ENCODE results near the gene LRRC2. TPM values are rescaled to one million over a fixed set of nuclear protein-coding genes. Genes with fewer than 3 reads are reported as not detected.

LRRC2 gene
- total and polyA plus RNA-seq, 9 of the 15 experiments (the other 6 are each of a cell fraction or from before 2014, with no cell fraction given): 0.01 to 0.04 (median 0.03) TPM; not detected in 5

- H4K20me1 ChIP-seq (replicated peaks; ENCODE audit: control insufficient read depth, insufficient read depth, low read length): no peaks in the 10 kb centered on the region
- no peaks in the 10 kb centered on the region for H3K9me1 ChIP-seq (ENCODE audit: control insufficient read depth, insufficient read depth, low read length)
- H3K36me3 ChIP-seq (ENCODE audit: control insufficient read depth, insufficient read depth, low read length): no peaks in the 10 kb centered on the region
- BruUV-seq (replicated peaks): no TSS peak
- no peak for ATAC-seq
- H3K9me3 ChIP-seq (replicated peaks; ENCODE audit: control insufficient read depth, insufficient read depth, low read depth, low read length): no peaks in the 10 kb centered on the region; the same call in 1 of the 2 replicates
- H3K27ac ChIP-seq (ENCODE audit: extremely low read depth, low read depth, low read length): no peak overlapping the region
- FAIRE-seq: no peak
- intact Hi-C loops (cut with micrococcal nuclease) (no loop called here), in situ Hi-C loops (cut with MboI) (no loop called here)
- peaks cover 26 to 32% of the 10 kb centered on the region in 2 experiments for H3K27me3 ChIP-seq (ENCODE audit: control insufficient read depth in 2 of 2, insufficient read depth in 2 of 2, low read length in 2 of 2)
- CTCF ChIA-PET (ENCODE audit: low intra/inter-chr PET ratio): no interaction called here
- no peaks in the 10 kb centered on the region for H3K79me2 ChIP-seq (ENCODE audit: control insufficient read depth, insufficient read depth, low read length)
- 0% methylated on average over 1 of the region's 1 CpG for WGBS (ENCODE audit: insufficient coverage, low coverage, missing lambda C conversion rate)
- POLR2A ChIA-PET: no interaction called here
- no peak overlapping the region for H2AFZ ChIP-seq (ENCODE audit: low read depth, low read length)
- H3K9ac ChIP-seq (ENCODE audit: insufficient read depth in 1 of 2, low read depth in 2 of 2, low read length in 2 of 2): no peak overlapping the region
- no peak overlapping the region for H3K4me2 ChIP-seq (ENCODE audit: insufficient read depth, low read length)
- H3K4me3 ChIP-seq: no peak overlapping the region
- no peak for DNase-seq (ENCODE audit: extremely low read depth in 1 of 4, low spot score in 3 of 4)
- peaks cover 0 to 5% of the 10 kb centered on the region in 2 experiments; a peak in 3 of 5 replicates for H3K4me1 ChIP-seq (replicated peaks in 1 of 2; ENCODE audit: control insufficient read depth in 2 of 2, insufficient read depth in 2 of 2, low read length in 2 of 2)
- TF ChIP-seq HDGF (IDR thresholded peaks at IDR 0.05) (no peak), TAF9B (IDR thresholded peaks at IDR 0.05; ENCODE audit: partially characterized antibody) (no peak), NFIC (IDR thresholded peaks at IDR 0.05) (no peak), IRF2 (CRISPR knock-in tag; IDR thresholded peaks at IDR 0.05) (no peak), PCBP1 (IDR thresholded peaks at IDR 0.05; ENCODE audit: low read depth, low read length, poor library complexity, severe bottlenecking) (no peak), ZKSCAN8 (CRISPR knock-in tag; IDR thresholded peaks at IDR 0.05) (no peak), NFIX (CRISPR knock-in tag; IDR thresholded peaks at IDR 0.05; ENCODE audit: low read depth) (no peak), ZHX1 (conservative IDR thresholded peaks at IDR 0.05; ENCODE audit: low read length) (no peak), ZBTB5 (IDR thresholded peaks at IDR 0.05) (no peak), FOXJ2 (tag; IDR thresholded peaks at IDR 0.05) (no peak), TAL1 (IDR thresholded peaks at IDR 0.05) (no peak), NKRF (IDR thresholded peaks at IDR 0.05; ENCODE audit: borderline replicate concordance) (no peak), ASH1L (IDR thresholded peaks at IDR 0.05; ENCODE audit: borderline replicate concordance, low read depth, partially characterized antibody) (no peak), HBP1 (CRISPR knock-in tag; IDR thresholded peaks at IDR 0.05) (no peak), ZNF589 (CRISPR knock-in tag; IDR thresholded peaks at IDR 0.05; ENCODE audit: low read depth) (no peak), CCAR2 (IDR thresholded peaks at IDR 0.05; ENCODE audit: low read depth, low read length) (no peak)
These were observed 14.6 kb upstream of the LRRC2 start for GRCh38 chr3:46580675-46581074.
